ENCODE results near the gene SETMAR. TPM values are rescaled to one million over a fixed set of nuclear protein-coding genes. Genes with fewer than 3 reads are reported as not detected.
"Not testable (repeated sequence)": the region's sequence is repeated elsewhere in the genome, so short reads cannot be mapped to it uniquely, and the experiment has no call there.

SETMAR gene
- total RNA-seq, 1 donor from 2014 or later, result 47.7 TPM

- no peak for FAIRE-seq
Measured at GRCh38 chr3:4311496-4311895, 8.3 kb downstream of the SETMAR start.

DNA sequence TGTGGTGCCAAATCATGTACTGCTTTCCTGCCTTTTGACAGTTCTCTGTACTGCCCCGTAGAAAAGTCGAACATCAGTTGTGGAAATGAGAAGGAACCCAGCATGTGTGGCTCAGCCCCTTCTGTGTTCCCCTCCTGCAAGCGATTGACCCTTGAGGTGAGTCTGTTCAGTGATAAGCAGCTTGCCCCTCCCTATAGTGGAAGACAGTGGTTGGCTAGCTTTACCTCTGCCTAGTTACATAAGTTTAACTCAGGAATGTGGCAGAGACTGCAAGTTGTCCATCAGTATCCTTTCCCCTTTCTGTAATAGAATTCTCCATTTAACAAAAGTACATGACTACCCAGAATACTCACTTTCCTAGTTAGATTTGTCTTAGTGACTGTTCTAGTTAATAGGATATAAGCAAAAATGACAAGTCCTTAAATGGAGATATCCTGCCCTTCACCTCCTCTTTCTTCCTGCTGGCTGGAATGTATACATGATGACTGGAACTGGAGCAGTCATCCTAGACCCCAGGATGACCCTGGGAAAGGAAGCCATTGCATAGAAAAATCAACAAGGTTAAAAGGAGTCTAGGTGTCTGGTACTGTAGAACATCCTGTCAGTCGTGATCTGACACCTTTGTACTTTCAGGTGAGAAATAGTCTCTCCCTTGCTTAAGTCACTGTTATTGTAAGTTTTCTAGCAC is 10.6 kb downstream of the SETMAR start:
- FAIRE-seq (no peak), DNase-seq (ENCODE audit: low spot score in 2 of 2) (no peak)

More at GRCh38 chr3:4311496-4311895, 8.3 kb downstream of the SETMAR start:
- DNase-seq (ENCODE audit: low spot score in 2 of 2), result no peak

GRCh38 chr3:4314688-4315087 is 11.5 kb downstream of the SETMAR start:
- FAIRE-seq (no peak), DNase-seq (ENCODE audit: low spot score in 2 of 2) (no peak)

DNA sequence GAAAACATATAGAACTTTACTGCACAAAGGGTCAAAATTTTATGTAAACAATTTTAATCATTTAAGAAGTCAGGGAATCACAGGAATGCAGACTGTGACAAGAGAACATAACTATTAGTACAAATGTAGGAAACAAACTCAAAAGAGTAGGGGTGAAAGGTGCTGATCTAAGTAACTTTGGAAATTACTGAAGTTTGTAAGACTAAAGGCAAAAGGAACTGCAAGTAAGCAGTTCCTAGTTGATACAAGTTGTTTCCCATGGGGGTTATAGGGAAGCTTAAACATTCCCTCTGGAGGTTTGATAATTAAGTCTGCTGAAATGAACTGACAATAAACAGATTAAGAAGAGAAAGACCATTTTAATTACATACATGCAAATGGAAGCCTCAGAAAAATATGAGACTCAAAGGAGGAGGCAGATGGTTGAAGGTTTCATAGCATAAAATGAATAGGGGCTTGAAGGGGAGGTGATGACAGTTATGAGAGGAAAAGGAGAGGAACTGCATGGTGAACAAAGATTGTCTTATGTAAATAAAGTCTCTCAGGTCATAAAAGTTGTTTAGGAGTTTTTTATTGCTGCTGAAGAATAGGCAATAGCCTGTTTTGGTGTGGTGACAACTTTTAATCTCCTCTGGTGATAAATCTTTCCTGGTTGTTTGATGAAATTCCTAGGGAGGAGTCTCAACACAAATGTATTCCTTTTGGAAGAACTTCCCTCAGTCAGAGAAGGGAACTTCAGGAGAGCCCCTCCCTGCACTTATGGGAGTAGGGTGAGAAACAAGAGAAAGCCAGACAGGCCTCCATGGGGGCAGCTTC is 17.1 kb downstream of the SETMAR start:
- no peak for FAIRE-seq
- DNase-seq (ENCODE audit: low spot score in 2 of 2), result no peak

GRCh38 chr3:4321732-4322131 is 18.6 kb downstream of the SETMAR start:
- no peak for DNase-seq (ENCODE audit: low spot score in 2 of 2)
- FAIRE-seq, result no peak

DNA sequence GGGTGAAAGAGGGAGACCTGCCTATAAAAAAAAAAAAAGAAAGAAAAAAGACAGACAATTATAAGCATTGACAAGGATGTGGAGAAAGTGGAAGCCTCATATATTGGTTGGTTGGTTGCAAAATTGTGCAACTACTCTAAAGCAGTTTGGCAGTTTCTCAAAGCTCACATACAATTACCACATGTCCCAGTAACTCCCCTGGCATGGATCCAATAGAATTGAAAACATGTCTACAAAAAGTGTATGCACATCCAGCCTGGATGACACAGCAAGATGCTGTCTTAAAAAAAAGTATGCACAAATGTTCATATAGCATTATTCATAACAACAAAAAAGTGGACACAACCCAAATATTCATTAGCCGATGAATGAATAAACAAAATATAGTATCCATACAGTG is 19.5 kb downstream of the SETMAR start:
- FAIRE-seq, result no peak
- no peak for DNase-seq (ENCODE audit: low spot score in 2 of 2)

GRCh38 chr3:4323246-4324027 is 20.3 kb downstream of the SETMAR start:
- FAIRE-seq, result no peak
- no peak for DNase-seq (ENCODE audit: low spot score in 2 of 2)

GRCh38 chr3:4326868-4327267 is 23.7 kb downstream of the SETMAR start:
- DNase-seq (ENCODE audit: low spot score in 2 of 2) (no peak), FAIRE-seq (no peak)

DNA sequence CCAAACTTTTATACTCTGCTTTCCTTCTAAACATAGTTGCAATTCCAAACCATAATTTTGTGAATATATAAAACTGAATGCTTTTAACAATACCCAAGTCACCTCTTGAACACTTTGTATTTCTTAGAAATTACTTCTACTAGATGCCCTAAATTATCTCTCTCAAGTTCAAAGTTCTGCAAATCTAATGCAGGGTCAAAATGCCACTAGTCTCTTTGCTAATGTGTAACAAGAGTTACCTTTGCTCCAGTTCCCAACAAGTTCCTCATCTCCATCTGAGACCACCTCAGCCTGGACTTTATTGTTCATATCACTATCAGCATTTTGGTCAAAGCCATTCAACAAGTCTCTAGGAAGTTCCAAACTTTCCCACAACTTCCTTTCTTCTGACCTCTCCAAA is 26.6 kb downstream of the SETMAR start:
- not testable (repeated sequence) for DNase-seq (ENCODE audit: low spot score in 2 of 2); FAIRE-seq

DNA sequence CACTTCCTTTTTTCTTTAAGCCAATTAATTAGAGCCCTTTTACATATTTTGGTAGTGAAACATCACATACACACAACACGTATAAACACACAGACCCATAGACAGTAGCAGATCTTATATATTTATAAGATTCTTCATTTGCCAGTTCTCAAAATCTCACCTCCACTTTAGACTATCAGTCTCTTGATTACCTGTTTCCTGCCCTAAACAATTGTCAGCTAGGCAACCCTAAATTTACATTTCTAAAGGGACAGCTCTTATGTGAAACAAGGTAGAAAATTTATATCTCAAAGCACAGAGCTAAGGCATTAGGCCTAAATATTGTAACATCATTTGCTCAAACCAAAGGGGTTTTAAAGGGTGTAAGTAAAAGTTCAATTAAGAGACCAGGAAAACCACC is 28.9 kb downstream of the SETMAR start:
- FAIRE-seq (no peak), DNase-seq (ENCODE audit: low spot score in 2 of 2) (no peak)

DNA sequence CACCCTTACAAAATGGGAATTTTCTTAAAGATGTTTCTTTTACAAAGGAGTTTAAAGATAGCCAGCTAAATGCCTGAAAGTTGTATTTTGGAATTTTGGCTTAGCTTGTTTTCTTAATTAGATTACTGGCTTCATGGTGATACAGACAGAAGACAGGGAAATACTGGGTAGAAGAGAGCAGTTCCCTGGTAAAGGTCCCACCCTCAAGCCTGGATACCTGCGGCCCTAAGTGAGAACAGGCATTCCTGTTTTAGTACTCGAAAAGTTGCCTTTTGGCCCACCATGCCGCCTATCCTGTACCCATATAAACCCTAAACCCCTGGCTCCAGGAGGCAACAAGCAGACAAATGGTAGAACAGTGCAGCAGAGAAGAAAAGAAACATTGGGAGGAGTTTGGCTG is 29.4 kb downstream of the SETMAR start:
- FAIRE-seq, result no peak
- no peak for DNase-seq (ENCODE audit: low spot score in 2 of 2)

- DNase-seq (ENCODE audit: low spot score in 2 of 2), result no peak
- no peak for FAIRE-seq
Measured at GRCh38 chr3:4332991-4333390, 29.8 kb downstream of the SETMAR start.

DNA sequence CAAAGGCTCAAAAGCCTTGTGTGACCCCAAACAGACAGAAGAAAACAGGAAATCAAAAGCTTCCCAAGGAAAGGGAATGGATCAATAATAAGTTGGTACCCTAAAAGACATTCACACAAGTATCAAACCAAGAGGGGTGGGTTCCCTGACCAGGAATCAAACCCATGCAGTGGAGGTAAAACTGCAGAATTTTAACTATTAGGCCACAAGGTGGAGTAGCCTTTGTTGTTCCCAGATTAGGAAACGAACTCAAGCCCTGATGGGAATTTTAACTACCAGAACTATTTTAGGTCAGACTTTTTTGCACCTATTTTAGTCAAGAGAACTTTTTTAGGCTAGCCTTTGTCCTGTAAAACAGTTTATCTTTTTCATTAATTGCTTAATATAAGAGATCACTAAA is 31.4 kb downstream of the SETMAR start:
- DNase-seq (ENCODE audit: low spot score in 2 of 2) (no peak), FAIRE-seq (no peak)

GRCh38 chr3:4335840-4336562 is 32.8 kb downstream of the SETMAR start:
- FAIRE-seq, result no peak
- no peak for DNase-seq (ENCODE audit: low spot score in 2 of 2)

DNA sequence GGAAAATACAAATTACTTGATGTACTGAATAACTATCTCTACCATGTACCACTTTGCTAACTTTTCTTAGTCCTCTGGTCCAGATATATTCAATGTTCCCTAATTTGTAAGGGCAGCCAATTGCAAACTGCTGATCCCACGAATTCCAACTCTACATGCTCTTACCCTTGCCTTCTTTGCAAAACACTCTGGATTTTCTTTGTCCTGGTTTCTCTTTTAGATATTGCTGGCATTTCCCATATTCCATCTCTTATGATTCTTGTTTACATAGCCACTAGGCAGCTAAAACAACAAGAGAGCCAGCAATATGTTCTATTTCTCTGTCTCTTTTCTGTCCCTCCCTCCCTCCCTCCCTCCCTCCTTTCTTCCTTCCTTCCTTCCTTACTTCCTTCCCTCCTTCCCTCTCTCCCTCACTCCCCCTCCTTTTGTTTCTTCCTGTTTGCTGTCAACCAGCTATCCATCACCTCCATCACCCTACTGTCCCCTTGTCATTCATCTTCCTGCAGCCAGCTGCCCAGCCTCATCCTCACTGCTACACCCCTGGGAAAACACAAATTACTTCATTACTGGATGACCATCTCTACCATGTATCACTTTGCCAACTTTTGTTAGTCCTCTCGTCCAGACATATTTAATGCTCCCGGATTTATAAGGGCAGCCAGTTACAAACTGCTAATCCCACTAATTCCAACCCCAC is 33.8 kb downstream of the SETMAR start:
- DNase-seq (ENCODE audit: low spot score in 2 of 2), result no peak
- no peak for FAIRE-seq

- FAIRE-seq (no peak), DNase-seq (ENCODE audit: low spot score in 2 of 2) (no peak)
Measured at GRCh38 chr3:4338751-4339150, 35.6 kb downstream of the SETMAR start.

GRCh38 chr3:4340077-4340410 is 36.9 kb downstream of the SETMAR start:
- FAIRE-seq, result no peak
- DNase-seq (ENCODE audit: low spot score in 2 of 2), result no peak

DNA sequence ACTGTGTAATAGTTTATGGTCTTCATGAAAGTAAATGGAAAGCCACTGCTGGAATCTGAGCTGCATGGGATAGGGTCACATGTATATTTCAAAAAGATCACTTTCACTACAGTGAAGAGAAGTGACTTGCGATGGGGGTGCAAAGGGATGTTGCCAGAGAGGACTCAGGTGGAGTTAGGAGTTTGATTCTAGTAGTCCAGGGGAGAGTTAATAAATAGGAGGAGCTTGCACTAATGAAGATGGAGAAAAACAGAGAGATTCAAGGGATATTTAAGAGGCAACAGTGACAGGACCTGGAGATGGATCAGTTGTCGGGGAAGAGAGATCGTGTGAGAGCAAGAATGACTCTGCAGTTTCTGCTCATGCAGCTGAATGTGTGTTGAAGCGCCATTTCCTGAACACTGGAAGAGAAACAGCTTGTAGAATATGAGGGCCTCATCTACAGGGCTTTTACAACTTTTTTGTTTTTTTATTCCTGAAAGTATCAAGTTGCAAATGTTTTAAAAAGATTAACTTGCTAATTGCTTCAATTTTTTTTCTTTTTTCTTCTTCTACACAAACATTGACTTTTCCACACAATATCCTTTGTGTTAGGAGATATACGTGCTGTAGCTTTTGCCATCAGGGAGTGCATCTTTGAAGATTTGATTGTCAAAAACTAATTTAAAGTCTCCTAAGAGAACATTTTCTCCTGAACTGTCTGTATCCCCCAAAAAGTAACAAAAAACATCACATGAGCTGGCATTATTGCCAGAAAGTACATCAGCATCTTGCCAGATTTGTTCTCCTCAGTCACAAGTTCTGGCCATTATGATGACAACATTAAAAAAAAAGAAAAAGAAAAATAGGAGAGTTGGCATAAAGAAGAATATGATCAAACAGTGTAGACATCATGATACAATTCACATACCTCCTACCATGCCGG is 37.5 kb downstream of the SETMAR start:
- DNase-seq (ENCODE audit: low spot score in 2 of 2) (no peak), FAIRE-seq (no peak)

DNA sequence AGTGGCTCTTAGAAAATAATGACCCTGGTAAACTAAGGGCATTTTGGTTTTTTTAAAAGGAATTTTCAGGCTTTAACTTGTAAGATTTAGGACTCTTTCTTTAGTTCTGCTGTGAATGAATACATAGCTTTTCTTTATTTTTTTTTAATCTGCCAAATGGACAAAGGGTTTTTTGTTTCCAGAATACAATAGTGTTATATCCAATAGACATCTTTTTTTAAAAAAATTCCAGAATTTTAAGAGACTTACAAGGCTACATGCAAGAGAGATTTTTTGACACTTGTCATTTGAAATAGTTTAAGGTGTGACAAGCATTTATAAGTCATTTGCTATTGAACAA is 38.1 kb downstream of the SETMAR start:
- no peak for FAIRE-seq
- no peak for DNase-seq (ENCODE audit: low spot score in 2 of 2)

Measured in frontal cortex (tissue), 4 donors.